Epithelial cell of prostate (primary cell): ENCODE results near the gene MRPL23.
A peak's percentile ranks its signal among the peaks of the same experiment; 100 is the strongest.
"Not testable (repeated sequence)": the region's sequence is repeated elsewhere in the genome, so short reads cannot be mapped to it uniquely, and the experiment has no call there.

Experiments used
- DNase-seq: peaks from one replicate; pipeline ENCODE4 v3.0.0-alpha.2; 2011; ENCODE audit warnings: low read depth, low spot score
- H3K27ac ChIP-seq: fragments of 450-650 bp; 2 replicates; pipeline ENCODE4 v1.5.1; 2017; ENCODE audit warnings: mild to moderate bottlenecking

Gene MRPL23

DNA sequence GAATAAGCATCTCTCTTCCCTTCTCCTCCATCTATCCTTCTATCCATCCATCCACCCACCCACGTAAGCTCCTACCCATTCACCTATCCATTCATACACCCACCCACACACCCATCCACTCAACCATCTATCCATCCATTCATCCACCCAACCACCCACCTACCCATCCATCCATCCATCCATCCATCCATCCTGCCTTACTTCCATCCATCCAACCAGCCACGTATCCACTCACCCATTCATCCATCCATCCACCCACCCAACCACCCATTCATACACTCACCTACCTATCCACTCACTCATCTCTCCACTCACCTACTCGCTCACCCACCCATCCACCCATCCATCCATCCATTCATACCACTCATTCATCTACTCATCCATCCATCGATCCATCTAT is 14.5 kb upstream of the MRPL23 start:
- DNase-seq = no peak
- no peak overlapping the region for H3K27ac ChIP-seq

DNA sequence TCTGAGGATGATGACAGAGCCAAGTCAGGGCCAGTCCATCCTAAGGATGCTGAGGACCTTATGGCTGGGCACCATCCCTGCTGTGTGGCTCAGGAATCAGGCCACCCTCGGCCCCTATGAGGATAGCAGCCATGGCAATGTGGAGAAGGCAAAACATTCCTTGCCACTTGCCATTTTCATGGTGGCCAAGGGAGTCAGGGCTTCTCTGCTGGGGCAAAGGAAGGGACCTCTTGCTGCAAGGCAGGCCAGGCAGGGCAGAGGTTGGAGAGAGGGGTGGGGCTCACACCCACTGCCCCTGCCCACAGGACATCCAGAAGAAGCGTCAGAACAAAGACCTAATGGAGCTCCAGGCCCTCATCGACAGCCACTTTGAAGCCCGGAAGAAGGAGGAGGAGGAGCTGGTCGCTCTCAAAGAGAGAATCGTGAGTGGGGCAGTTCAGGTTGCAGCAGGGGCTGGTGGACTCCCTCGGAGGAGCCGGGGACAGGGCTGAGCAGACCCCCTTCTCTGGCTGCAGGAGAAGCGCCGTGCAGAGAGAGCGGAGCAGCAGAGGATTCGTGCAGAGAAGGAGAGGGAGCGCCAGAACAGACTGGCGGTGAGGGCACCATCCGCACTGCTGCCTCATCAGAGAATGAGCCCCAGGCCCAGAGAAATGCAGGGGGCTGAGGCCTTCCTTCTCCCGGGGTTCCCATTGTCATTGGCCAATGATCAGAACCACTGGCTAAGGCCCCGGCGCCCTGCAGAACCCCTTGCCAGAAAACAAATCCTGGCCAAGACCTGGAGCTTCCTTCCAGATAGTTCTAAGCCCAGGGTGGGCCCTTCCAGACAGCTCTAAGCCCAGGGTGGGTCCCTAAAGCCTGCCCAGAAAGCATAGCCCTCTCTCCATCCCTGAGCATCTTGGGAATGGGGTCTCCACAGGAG is 13.5 kb upstream of the MRPL23 start:
- DNase-seq = no peak
- no peak overlapping the region for H3K27ac ChIP-seq

- no peak overlapping the region for H3K27ac ChIP-seq
- no peak for DNase-seq
These were observed 12.6 kb upstream of the MRPL23 start for GRCh38 chr11:1934335-1935155.

- no peak overlapping the region for H3K27ac ChIP-seq
- DNase-seq = no peak
These were observed 11.7 kb upstream of the MRPL23 start for GRCh38 chr11:1935156-1936071.

- no peak for DNase-seq
- H3K27ac ChIP-seq = no peak overlapping the region
These were observed 10.9 kb upstream of the MRPL23 start for GRCh38 chr11:1936072-1936780.

GRCh38 chr11:1936781-1937615 is 10.1 kb upstream of the MRPL23 start:
- no peak for DNase-seq
- no peak overlapping the region for H3K27ac ChIP-seq

- H3K27ac ChIP-seq = no peak overlapping the region
- DNase-seq = no peak
These were observed 9.4 kb upstream of the MRPL23 start for GRCh38 chr11:1937616-1938342.

DNA sequence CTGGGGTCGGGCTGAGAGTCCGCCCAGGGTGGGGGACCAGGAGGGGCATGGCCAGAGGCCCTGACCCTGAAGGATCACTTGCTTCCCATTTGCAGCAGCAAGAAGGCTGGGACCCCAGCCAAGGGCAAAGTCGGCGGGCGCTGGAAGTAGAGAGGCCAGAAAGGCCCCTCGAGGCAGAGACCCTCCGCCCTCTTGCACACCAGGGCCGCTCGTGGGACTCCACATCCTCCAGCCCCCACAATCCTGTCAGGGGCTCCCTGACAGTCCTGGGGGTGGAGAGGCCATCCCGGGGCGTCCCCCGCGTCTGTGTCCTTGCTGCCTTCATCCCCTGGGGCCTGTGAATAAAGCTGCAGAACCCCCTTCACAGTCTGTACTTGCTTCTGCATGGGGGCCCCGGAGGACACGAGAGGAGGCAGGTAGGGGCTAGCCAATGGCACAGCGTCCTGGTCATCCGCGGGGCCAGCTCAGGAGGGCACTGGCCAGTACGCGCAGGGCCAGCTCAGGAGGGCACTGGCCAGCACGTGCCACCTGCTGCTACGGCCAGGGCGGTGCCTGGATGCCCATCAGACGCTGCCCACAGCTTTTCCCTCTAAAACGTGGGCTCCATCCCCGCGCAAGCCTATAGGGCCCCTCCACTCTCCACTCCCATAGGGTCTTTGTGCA is 8.7 kb upstream of the MRPL23 start:
- no peak overlapping the region for H3K27ac ChIP-seq
- DNase-seq = no peak

DNA sequence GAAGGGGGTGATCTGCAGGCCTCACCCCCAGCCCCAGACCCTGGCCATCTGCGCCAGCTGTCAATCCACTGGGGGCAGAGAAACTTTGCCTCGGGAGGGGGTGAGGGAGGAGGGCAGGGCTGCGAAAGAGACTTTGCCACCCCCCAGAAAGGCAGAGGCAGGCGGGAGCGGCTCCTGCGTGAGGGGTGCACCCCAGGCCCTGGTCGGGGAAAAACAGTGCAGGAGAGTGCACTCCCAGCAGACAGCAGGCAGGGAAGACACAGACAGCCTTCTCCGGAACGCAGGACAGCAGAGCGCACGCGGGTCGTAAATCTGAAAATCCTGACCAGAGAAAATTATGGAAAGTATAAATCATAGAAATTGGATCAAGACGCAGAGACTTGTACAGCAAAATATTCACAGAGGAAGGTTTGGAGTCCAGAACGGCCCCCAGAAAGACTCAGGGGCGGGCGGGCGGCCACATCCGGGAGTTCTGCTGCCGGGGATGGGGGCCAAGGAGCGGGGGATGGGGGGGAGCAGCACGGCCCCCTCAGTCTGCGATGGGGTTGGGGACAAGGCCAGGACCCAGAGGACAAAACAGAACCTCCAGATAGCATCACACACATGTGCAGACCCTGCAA is 8.0 kb upstream of the MRPL23 start:
- DNase-seq = no peak
- no peak overlapping the region for H3K27ac ChIP-seq

GRCh38 chr11:1939788-1940187 is 7.3 kb upstream of the MRPL23 start:
- H3K27ac ChIP-seq, DNase-seq: not testable (repeated sequence)

GRCh38 chr11:1942558-1943260 is 4.4 kb upstream of the MRPL23 start:
- no peak for DNase-seq
- H3K27ac ChIP-seq = no peak overlapping the region

DNA sequence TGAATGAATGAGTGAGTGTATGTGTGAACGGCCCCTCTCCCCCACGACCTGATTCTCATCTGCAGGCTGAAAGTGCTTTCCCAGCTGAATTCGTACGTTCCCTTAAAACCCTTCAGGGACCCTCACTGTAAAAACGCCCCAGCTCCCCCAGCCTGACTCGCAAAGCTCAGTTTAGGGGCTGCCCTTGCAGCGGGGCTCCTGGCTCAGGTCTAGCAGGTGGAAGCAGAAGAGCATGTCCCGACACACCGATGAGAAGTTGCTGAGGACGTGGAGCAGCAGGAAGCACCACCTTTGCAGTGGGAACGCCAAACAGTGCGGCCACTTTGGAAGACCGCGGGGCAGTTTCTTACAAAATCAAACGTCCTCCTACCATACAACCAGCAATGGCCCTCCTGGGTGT is 3.6 kb upstream of the MRPL23 start:
- peak; percentile 5 for DNase-seq

DNA sequence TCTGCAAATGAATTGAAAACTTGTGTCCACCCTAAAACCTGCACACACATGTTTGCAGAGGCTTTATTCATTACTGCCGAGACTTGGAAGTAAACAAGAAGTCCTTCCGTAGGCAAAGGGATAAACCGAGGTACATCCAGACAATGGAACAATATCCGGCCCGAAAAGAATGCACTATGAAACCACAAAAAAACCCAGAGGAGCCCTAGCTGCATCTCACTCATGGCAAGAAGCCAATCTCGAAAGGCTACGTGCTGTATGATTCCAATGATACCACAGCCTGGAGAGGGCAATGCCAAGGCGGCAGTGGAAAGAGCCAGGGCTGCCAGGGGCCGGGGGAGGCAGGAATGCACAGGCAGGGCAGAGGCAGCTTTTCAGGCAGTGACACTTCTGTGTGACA is 3.2 kb upstream of the MRPL23 start:
- peak overlapping the region; percentile 22 for H3K27ac ChIP-seq
- DNase-seq = peak; percentile 8

More for the DNA sequence above, 3.6 kb upstream of the MRPL23 start:
- H3K27ac ChIP-seq = peak overlapping the region; percentile 22

DNA sequence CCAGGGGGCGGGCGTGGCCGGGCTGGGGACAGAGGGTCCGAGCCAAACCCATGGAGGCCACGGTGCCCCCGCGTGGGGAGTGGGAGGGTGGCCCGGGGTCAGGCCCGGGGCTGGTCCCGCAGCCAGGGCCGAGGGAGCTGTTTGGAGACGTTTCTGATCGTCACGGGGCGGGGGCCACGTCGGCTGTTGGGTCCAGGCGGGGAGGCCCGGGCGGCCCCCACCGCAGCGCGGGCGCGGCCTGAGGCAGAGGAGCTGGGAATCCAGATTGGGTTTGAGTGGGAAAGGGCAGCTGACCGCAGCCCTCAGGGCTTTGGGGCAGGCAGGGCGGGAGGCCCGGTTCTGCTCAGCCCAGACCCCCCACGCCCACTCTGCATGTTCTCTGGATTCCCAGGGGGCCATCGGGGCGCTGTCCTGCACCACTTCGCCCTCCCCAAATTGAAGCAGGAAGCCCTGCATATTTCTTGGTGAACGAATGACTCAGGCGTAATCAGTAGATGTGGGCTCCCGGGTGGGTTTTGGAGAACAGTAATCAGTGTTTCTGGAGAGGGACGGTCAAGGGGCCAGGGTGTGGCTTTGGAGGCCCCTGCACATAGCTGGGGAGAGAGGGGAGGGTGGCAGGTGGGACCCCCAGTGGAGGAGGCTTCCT is 583 bp downstream of the MRPL23 start:
- no peak for DNase-seq

GRCh38 chr11:1948389-1948788 is 1.3 kb downstream of the MRPL23 start:
- no peak overlapping the region for H3K27ac ChIP-seq
- DNase-seq = no peak

More for the DNA sequence above, 583 bp downstream of the MRPL23 start:
- H3K27ac ChIP-seq = no peak overlapping the region

DNA sequence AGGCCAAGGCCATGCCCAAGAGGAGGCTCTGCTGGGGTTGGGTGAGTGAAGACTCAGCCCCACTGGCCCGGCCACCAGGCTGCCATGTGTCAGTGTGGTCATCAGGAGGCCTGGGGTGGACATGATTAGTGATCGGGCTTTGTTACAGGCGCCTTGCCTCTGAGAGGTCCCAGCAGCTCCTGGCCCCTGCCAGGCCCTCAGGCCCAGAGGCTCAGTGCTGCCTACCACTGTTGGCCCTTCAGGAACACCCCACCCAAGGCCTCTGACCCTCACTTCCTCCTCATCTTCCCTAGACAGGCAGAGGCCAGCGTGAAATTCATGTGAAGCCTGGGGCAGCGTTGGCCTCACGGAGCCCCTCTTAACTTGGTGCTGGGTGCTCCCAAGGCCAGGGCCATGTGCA is 2.2 kb downstream of the MRPL23 start:
- DNase-seq = no peak

More for the DNA sequence above, 2.2 kb downstream of the MRPL23 start:
- no peak overlapping the region for H3K27ac ChIP-seq
